ENCODE measurements around the gene IL6. TPM values are rescaled to one million over a fixed set of nuclear protein-coding genes. Genes with fewer than 3 reads are reported as not detected.

The IL6 gene
- total RNA-seq, 1 experiment from 2014 or later, result 113 TPM

GRCh38 chr7:22723181-22723601 lies 3.8 kb upstream of the IL6 start:
- BruUV-seq (replicated peaks), result no TSS peak
- DNase-seq (peak; percentile 24), ATAC-seq (no peak)
- TF ChIP-seq EZH2 (IDR thresholded peaks at IDR 0.05; ENCODE audit: low read length, unreplicated experiment) (no peak), EZH2phosphoT487 (IDR thresholded peaks at IDR 0.05; ENCODE audit: borderline replicate concordance, low read length) (no peak), CTCF (conservative IDR thresholded peaks at IDR 0.05; ENCODE audit: low read depth, low read length) (no peak)
- Histone ChIP-seq H3K4me2 (ENCODE audit: low read length) (no peak overlapping the region), H2AFZ (ENCODE audit: low read length) (no peak overlapping the region), H3K4me1 (ENCODE audit: insufficient read depth, low read length) (peaks cover 45% of the 10 kb centered on the region), H3K27ac (ENCODE audit: low read length) (no peak overlapping the region), H3K9me3 (ENCODE audit: low read length) (no peaks in the 10 kb centered on the region), H3K9me2 (replicated peaks; ENCODE audit: low read length) (no peaks in the 10 kb centered on the region), H4K20me1 (ENCODE audit: low read length) (no peaks in the 10 kb centered on the region), H3K79me2 (ENCODE audit: low read length) (peaks cover 5% of the 10 kb centered on the region; the same call in 1 of the 2 replicates), H3K9ac (ENCODE audit: low read length) (no peak overlapping the region), H3F3A (ENCODE audit: low read length, unreplicated experiment) (no peaks in the 10 kb centered on the region), H3K27me3 (ENCODE audit: low read length) (no peaks in the 10 kb centered on the region), H3K36me3 (ENCODE audit: low read depth, low read length) (no peaks in the 10 kb centered on the region), H3K4me3 (ENCODE audit: low read length) (no peak overlapping the region)
- intact Hi-C loops (cut with micrococcal nuclease), result no loop called here
- ChIA-PET CTCF (interaction anchor here (1.0 kb wide), 1 partner anchor 162 kb away, joined by 15 read pairs; no protein-coding TSS in a partner anchor), POLR2A (ENCODE audit: unreplicated experiment) (no interaction called here)

GRCh38 chr7:22723637-22724036 lies 3.4 kb upstream of the IL6 start:
- no TSS peak for BruUV-seq (replicated peaks)
- no peak overlapping the region for H3K9ac ChIP-seq (ENCODE audit: low read length)
- POLR2A ChIA-PET (ENCODE audit: unreplicated experiment), result no interaction called here

More at GRCh38 chr7:22723637-22724036, 3.4 kb upstream of the IL6 start:
- H3K4me3 ChIP-seq (ENCODE audit: low read length), result no peak overlapping the region
- DNase-seq (no peak), ATAC-seq (no peak)
- no peaks in the 10 kb centered on the region for H3F3A ChIP-seq (ENCODE audit: low read length, unreplicated experiment)
- H3K4me2 ChIP-seq (ENCODE audit: low read length), result no peak overlapping the region
- TF ChIP-seq EZH2 (IDR thresholded peaks at IDR 0.05; ENCODE audit: low read length, unreplicated experiment) (no peak), CTCF (conservative IDR thresholded peaks at IDR 0.05; ENCODE audit: low read depth, low read length) (no peak), EZH2phosphoT487 (IDR thresholded peaks at IDR 0.05; ENCODE audit: borderline replicate concordance, low read length) (no peak)
- H3K27ac ChIP-seq (ENCODE audit: low read length), result no peak overlapping the region
- peaks cover 45% of the 10 kb centered on the region for H3K4me1 ChIP-seq (ENCODE audit: insufficient read depth, low read length)
- no peaks in the 10 kb centered on the region for H4K20me1 ChIP-seq (ENCODE audit: low read length)
- no peaks in the 10 kb centered on the region for H3K9me2 ChIP-seq (replicated peaks; ENCODE audit: low read length)
- H3K9me3 ChIP-seq (ENCODE audit: low read length), result no peaks in the 10 kb centered on the region
- no peaks in the 10 kb centered on the region for H3K27me3 ChIP-seq (ENCODE audit: low read length)
- H2AFZ ChIP-seq (ENCODE audit: low read length), result no peak overlapping the region
- H3K36me3 ChIP-seq (ENCODE audit: low read depth, low read length), result no peaks in the 10 kb centered on the region
- intact Hi-C loops (cut with micrococcal nuclease), result no loop called here
- H3K79me2 ChIP-seq (ENCODE audit: low read length), result peaks cover 7% of the 10 kb centered on the region; the same call in 1 of the 2 replicates
- CTCF ChIA-PET, result interaction anchor here (0.6 to 1.2 kb wide), 3 partner anchors 50 to 163 kb away, joined by 6 to 15 read pairs (median 9); no protein-coding TSS in a partner anchor

Measured in PC-3 (cell line).